22Rv1 (cell line): ENCODE data around the gene HEY2.

Experiments used
- CTCF ChIP-seq: fragments of 450-650 bp; IDR thresholded peaks from 2 replicates; pipeline ENCODE4 v1.5.1; 2017; ENCODE audit warnings: mild to moderate bottlenecking
- ZFX ChIP-seq: fragments of 450-650 bp; IDR thresholded peaks from 2 replicates; pipeline ENCODE4 v1.6.1; 2017; ENCODE audit warnings: antibody characterized with exemption, borderline replicate concordance

GRCh38 chr6:125714441-125715090 is 34.9 kb upstream of the HEY2 start:
- no peak for TF ChIP-seq CTCF
- TF ChIP-seq ZFX, result no peak
